Putamen (tissue), 1 donor: ENCODE data around the gene SMIM43.

ENCODE experiments used
- DNase-seq: peaks from one replicate; pipeline ENCODE4 v3.0.0-alpha.2; 2016; ENCODE audit warnings: low spot score

SMIM43 gene

DNA sequence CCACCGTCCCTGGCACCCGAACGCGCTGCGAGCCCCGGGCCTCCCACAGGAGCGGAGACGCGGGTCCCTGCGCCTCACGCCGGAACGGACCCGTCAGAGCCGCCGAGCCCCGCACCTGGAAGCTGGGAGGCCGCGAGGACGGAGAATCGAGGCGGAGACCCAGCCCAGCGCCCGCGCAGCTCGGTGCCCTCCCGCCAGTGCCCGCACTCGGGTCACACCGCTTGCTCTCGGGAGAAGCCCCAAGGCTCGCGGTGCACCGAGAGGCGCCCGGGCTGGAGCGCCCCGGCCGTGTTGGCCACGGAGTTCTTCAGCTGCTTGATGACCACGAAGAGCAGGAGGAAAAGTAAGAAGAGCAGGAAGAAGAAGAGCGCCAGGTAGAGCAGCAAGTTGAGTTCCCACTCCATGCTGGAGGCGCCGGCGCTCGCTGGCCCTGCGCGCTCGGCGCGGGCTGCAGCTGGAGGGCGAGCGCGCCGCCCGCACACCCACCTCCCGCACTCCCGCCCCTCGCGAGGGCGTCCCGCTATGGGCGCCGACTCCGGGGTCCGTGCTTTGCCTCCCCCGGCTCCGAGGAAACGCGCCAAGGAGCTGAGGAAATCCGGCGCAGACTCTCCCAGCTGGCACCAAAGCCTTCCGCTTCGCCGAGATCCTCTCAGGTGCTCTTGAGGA is at the start of gene SMIM43:
Gene SMIM43, minus strand, starts transcription at position 463 of the 666 bp plus-strand sequence. Its CDS starts 59 bp downstream, at position 404.
- no peak for DNase-seq

GRCh38 chr4:121814756-121815155 is 49.8 kb upstream of the SMIM43 start:
- no peak for DNase-seq

GRCh38 chr4:121811122-121811521 is 46.2 kb upstream of the SMIM43 start:
- DNase-seq = no peak

DNA sequence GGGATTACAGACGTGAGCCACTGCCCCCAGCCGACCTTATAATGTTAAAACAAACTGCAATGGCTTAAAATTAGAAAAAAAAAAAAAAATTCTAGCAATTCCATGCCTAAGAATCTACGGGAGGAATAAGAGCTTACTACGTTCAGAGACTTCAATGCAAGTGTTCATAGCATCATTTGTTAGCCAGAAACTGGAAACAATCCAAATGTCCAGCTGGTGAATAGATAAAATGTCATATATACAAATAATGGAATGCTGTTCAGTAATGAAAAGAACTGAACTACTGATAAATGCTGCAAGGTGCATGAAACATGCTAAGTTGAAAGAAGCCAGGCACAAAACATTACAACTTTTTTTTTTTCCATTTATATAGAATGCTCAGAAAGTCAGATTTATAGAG is 41.4 kb upstream of the SMIM43 start:
- no peak for DNase-seq

- no peak for DNase-seq
These were observed 36.7 kb upstream of the SMIM43 start for GRCh38 chr4:121801715-121802075.

- DNase-seq = peak; percentile 91
These were observed 36.2 kb upstream of the SMIM43 start, which contains the start of gene EXOSC9 for GRCh38 chr4:121800961-121801714. Gene EXOSC9 (plus strand): TSS chr4:121801323. CDS start chr4:121801425, 102 bp downstream.

- no peak for DNase-seq
These were observed 35.6 kb upstream of the SMIM43 start for GRCh38 chr4:121800638-121800960.

- no peak for DNase-seq
These were observed 35.0 kb upstream of the SMIM43 start for GRCh38 chr4:121799867-121800501.

- DNase-seq = no peak
These were observed 34.4 kb upstream of the SMIM43 start for GRCh38 chr4:121799208-121799823.

DNA sequence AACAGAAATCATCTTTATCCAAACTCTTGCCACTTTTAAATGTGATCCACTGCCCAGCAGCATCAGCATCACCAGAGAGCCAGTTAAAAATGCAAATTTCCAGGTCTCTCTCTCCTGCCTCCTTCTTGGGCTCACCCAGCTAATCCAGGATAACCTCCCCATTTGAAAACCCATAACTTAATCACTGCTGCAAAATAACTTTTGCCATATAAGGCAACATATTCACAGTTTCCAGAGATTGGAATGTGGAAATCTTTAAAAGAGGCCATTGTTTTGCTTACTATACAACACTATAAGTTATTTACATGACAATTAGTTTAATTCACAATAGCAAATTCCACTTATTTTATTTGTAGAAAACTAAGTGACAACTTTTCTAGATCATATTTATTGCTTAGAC is 31.3 kb upstream of the SMIM43 start:
- DNase-seq = no peak

DNA sequence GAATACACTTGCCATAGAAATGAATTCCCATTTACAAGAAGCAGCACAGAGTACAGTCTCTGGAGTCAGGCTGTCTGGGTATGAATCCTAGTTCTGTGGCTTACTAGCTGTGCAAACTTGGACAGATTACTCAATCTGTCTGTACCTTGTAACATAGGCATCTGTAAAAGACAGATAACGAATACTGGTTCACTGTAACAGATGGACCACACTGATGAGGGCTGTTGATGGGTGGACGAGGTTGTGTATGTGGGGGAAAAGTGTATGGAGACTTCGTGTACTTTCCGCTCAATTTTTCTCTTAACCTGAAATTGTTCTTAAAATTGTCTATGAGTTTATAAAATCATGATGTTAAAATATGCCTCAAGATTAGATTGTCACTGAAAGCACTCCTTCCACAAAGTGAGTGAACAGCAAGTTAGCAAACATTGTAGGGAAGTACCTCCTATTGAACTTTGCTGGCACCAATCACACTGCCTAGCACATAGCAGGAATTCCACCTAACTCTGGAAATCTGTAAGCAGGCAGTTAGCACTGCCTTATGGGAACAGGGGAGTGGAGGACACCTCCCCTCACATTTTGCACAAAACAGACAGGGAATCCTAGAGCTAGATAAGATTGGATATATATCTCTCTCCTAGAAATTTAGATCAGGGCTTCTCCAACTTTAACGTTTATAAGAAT is 29.7 kb upstream of the SMIM43 start:
- no peak for DNase-seq

- DNase-seq = no peak
These were observed 28.0 kb upstream of the SMIM43 start for GRCh38 chr4:121792966-121793365.

DNA sequence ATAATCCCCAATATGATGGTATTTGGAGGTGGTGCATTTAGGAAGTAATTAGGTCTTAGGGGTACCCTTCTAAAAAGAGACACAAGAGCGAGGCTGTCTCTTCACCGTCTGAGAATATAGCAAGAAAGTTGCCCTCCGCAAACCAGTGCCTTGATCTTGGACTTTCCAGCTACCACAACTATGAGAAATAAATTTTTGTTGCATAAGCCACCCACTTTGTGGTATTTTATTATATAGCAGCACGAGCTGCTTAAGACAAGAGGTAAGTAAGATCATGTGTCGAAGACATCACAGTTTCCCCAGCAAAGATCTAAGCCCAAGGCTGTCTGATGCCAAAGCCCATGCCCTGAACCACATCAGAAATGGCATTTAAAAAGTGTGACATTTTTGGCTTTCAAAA is 26.5 kb upstream of the SMIM43 start:
- no peak for DNase-seq

DNA sequence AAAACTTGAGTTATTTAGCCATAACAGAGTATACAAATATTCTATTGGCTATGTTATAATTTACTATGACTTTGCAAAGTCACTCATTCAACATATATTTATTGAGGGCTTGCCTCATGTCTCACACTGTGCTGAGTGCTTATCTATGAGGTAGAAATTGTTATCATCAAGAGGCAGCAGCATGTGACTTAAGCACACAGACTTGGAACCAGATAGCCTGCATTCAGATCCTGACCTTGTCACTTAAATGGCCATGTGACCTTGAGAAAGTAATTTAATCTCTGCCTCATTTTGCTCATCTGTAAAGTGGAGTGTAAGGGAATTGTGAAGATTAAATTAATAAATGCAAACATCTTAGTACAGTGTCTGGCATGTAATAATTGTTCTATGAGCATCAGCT is 26.0 kb upstream of the SMIM43 start:
- DNase-seq = no peak

DNA sequence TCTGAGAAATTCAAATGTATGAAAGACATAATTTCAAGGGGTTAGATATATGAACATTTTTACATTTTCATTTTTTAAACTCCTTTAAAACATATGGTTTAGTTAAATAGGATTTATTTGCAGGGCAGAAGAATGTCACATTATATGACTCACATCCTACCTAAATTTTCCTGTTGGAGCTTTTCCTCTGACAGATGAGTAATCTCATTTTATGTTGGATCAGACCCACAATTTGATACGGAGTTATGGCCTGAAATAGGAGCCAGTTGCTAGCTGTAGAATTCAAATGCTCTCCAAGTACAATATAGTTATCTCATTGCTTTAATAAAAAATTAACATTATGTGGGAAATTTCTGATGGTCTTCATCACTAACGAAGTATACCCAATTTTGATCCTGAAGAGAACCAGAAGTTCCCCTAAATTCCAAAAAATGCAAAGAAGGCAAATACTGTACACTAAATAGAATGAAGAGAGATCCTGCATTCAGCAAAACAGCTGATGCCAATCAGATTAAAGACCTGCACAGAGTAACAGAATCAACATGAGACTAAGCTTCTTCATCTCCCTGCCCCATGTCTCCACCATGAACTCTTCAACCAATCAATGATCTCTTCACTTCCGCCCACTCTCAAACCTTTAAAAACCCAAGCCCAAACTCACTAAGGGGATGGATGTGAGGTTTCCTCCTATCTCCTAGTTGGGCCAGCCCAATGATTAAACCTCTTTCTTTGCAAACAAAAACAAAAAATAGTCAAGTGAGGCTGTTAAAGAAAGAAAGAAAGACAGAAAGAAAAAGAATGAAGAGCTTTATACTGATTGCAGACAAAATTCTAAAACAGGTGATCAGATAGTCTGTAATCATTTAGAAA is 25.2 kb upstream of the SMIM43 start:
- DNase-seq = no peak

- DNase-seq = no peak
These were observed 24.5 kb upstream of the SMIM43 start for GRCh38 chr4:121789455-121789854.

GRCh38 chr4:121788896-121789295 is 23.9 kb upstream of the SMIM43 start:
- DNase-seq = no peak

- DNase-seq = no peak
These were observed 21.3 kb upstream of the SMIM43 start for GRCh38 chr4:121786221-121786620.

DNA sequence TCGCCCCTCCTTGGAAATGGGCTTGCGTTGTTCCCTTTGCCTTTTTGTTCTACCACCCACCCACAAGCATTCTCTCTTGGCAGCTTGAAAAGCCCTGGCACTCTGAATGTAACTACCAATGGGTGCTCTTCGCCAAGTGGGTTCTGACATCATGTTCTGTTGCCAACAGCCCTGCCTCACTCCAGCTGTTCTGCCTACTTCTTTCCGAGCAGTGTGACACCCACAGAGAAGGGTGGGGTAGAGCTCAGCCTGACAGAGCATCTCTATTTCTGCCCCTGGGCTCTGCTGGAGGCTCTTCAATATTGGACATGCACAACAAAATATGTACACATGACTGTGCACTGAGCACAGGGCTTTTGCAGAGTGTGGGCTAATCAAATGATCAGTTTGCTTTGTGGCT is 20.5 kb upstream of the SMIM43 start:
- peak; percentile 7 for DNase-seq

GRCh38 chr4:121784975-121785374 is 20.0 kb upstream of the SMIM43 start:
- DNase-seq = no peak

GRCh38 chr4:121784401-121784800 is 19.4 kb upstream of the SMIM43 start:
- no peak for DNase-seq
